HFF-Myc (cell line): Measurements from ENCODE around the gene JUND.

Experiments
- DNase-seq: peaks from one replicate; pipeline ENCODE4 v3.0.0-alpha.2; 2011; ENCODE audit warnings: low read depth; ENCODE audit errors: extremely low read depth
- H3K4me3 ChIP-seq: replicated peaks from 2 replicates; pipeline ENCODE4 v1.5.1; 2011; ENCODE audit warnings: low read depth, mild to moderate bottlenecking, control low read depth, low read length
- TF ChIP-seq, protein P1 (sequence below): IDR thresholded peaks from 2 replicates; pipeline ENCODE4 v1.5.1; 2012; ENCODE audit warnings: mild to moderate bottlenecking, low read depth, low read length, control low read depth; ENCODE audit errors: missing control alignments

JUND gene

DNA sequence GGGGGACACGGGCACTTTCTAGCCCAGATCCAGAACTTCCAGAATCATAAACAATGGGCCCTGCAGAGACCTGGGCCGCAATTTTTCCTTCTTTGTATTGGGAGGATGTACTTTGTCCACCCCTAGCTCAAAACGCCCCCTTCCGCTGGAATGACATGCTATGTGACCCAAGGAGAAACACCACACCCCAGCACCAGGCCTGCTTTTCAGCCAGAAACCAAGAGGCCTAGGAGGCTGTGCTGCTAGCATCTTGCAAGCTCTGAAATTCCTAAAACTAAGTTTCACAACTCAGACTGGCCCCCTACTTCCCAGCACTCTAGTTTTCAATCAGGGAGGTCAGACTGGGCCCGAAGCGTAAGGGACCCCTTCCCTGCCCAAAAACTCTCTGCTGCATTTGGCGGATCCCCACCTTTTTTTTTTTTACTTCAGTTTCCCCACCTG lies 40.9 kb upstream of the JUND start:
- TF ChIP-seq, protein P1, sequence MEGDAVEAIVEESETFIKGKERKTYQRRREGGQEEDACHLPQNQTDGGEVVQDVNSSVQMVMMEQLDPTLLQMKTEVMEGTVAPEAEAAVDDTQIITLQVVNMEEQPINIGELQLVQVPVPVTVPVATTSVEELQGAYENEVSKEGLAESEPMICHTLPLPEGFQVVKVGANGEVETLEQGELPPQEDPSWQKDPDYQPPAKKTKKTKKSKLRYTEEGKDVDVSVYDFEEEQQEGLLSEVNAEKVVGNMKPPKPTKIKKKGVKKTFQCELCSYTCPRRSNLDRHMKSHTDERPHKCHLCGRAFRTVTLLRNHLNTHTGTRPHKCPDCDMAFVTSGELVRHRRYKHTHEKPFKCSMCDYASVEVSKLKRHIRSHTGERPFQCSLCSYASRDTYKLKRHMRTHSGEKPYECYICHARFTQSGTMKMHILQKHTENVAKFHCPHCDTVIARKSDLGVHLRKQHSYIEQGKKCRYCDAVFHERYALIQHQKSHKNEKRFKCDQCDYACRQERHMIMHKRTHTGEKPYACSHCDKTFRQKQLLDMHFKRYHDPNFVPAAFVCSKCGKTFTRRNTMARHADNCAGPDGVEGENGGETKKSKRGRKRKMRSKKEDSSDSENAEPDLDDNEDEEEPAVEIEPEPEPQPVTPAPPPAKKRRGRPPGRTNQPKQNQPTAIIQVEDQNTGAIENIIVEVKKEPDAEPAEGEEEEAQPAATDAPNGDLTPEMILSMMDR: peak; percentile 47
- DNase-seq: no peak
- peak overlapping the region; percentile 74 for H3K4me3 ChIP-seq

DNA sequence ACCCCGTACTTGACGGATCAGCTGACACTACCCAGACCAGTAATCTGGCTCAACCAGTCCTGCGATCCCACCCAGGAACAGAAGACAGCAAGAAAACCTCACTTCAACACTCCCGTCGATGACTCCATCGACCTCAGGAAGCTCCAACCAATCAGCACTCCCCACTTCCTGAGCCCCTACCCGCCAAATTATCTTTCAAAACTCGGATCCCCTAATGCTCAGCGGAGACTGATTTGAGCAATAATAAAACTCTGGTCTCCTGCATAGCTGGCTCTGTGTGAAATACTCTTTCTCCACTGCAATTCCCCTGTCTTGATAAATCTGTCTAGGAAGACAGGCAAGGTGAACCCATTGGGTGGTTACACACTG lies 40.3 kb upstream of the JUND start:
- TF ChIP-seq, protein P1: no peak
- peak overlapping the region; percentile 74 for H3K4me3 ChIP-seq
- no peak for DNase-seq

DNA sequence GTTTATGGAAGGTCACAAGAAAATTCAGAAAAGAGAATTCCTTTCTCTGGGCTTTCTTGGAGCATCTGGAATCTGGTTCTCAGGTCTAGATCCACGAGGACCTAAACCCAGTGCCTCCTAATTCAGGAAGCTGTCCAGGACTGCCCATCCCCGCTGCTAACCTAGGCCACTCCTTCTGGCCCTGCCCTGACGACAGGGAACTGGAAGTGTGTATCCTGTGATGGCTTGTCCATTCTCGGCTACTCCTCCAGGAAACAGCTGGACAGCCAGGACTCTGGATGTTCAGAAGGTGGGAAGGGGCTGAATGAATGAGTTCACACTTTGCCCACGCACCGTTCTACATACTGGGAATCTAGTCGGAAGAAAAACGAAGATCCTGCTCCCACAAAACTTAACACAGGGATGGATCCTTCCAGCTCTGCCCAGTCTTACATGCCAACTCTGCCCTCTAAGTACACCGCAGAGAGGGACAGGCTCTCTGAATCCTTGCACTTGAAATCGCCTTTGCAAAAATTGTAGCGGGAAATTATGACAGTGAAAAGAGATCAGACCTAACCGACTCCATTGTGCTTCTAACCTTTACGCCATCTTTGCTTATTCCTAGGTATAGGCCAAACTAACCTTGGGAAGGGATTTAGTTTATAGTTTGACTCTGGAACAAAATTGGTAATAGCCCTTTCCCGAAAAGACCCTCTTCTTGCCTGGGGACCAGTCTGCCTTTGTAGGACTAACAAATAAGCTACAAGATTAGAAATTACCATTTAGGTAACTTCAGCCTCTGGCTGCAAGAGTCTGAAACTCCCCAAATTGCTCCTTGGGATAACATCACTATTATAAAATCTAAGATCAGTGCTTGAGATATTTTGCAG lies 39.7 kb upstream of the JUND start:
- TF ChIP-seq, protein P1: no peak
- peak overlapping the region; percentile 74 for H3K4me3 ChIP-seq
- no peak for DNase-seq

DNA sequence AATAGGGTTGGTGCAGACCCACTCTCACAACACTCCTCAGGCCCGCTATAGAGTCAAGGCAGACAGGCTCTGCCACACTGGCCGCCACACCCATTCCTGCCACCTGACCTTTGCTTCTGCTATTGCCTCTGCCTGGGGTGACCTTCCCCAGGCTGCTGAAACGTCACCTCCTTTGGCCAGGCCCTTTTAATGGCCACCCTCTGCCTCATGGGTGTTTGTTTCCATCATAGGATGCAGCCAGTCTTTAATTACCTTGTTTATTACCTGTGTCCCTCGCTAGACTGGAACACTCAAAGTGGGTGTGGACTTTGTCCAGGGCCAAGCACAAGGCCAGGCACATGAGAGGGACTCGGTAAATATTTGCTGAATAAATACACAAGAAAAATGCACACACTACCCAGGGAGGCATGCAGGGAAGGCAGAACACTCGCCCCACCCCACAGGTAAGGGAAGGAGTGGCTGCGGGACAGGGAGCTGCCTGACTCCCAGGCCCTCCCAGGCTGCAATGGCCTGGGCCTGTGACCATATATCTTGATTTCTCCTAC lies 38.2 kb upstream of the JUND start:
- no peak for DNase-seq
- TF ChIP-seq, protein P1: no peak
- no peak overlapping the region for H3K4me3 ChIP-seq

DNA sequence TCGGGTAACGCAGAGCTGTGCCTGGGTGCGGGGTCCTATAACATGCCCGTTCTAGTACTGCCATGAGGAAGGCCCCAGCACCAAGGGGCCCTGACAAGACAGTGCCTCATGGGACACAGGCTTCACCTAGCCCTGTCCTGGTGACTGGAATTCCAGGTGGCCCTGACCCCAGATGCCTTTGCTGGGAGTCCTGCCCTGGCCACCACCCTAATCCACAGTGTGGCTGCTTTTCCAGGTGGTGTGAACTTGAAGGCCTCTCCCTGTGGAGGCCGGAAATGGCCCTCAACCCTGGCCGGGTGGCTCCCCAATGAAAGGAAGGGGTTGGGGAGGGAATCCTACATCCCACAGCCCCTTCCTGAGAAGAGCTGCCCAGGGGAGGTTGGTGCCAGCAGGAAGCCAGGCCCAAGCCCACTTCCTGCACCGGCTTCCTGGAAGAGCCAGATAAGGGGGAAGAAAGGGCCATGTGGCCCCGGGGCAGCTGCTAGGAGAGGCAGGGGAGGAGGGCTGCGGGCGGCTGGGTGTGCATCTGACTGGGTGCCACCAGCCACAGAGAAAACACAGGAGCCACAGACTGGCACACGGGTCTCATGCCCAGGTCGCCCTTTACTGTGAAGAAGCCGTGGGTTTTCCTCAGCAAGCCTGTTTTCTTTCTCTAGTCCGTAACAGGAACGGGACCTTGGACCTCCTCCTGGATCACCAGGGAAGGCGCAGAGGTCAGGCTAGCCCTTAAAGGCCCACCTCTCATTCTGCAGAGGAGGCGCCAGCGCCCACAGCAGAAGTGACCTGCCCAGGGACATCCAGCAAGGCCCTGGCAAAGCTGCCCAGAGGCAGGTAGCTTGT lies 36.8 kb upstream of the JUND start:
- TF ChIP-seq, protein P1: no peak
- no peak for DNase-seq
- no peak overlapping the region for H3K4me3 ChIP-seq

DNA sequence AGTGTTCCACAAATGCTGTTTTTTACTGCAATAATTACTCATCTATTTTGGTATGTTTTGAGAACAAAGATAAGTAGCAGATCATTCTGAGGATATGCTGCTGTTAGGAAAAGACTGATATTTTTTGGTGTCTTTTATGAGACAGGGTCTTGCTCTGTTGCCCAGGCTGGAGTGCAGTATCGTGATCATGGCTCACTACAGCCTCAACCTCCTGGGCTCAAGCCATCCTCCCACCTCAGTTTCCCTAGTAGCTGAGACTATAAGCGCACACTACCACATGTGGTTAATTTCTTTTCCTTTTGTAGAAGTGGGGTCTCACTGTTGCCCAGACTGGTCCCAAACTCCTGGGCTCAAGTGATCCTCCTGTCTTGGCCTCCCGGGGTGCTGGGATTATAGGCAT lies 32.0 kb upstream of the JUND start:
- TF ChIP-seq, protein P1: no peak
- no peak overlapping the region for H3K4me3 ChIP-seq
- DNase-seq: no peak
